GM12878 (cell line): ENCODE results near the gene RMND5A. TPM values are rescaled to one million over a fixed set of nuclear protein-coding genes. Genes with fewer than 3 reads are reported as not detected.

Experiments
- CBX5 ChIP-seq: sonication (generic); IDR thresholded peaks from 2 replicates; pipeline ENCODE4 v1.6.1; 2016; ENCODE audit warnings: low read depth, moderate library complexity, mild to moderate bottlenecking, inconsistent platforms
- IKZF1 ChIP-seq: fragments of 450-650 bp; conservative IDR thresholded peaks from 2 replicates; pipeline ENCODE4 v1.6.1; 2017; ENCODE audit warnings: antibody characterized with exemption, mild to moderate bottlenecking
- NFIC ChIP-seq: IDR thresholded peaks from 2 replicates; pipeline ENCODE4 v1.6.1; 2012; ENCODE audit warnings: low read depth, mild to moderate bottlenecking, inconsistent platforms, low read length, moderate library complexity
- PML ChIP-seq: IDR thresholded peaks from 2 replicates; pipeline ENCODE4 v1.6.1; 2012; ENCODE audit warnings: low read length, inconsistent platforms
- POU2F2 ChIP-seq: IDR thresholded peaks from 3 replicates; pipeline ENCODE4 v1.6.1; 2011; ENCODE audit warnings: low read depth, mild to moderate bottlenecking, low read length, borderline replicate concordance
- ZNF207 ChIP-seq: fragments of 450-650 bp; IDR thresholded peaks from 2 replicates; pipeline ENCODE4 v1.6.1; 2014; ENCODE audit warnings: antibody characterized with exemption, mild to moderate bottlenecking, borderline replicate concordance
- ZNF274 ChIP-seq: IDR thresholded peaks from one replicate; pipeline ENCODE4 v1.8.0; 2011; ENCODE audit not compliant: insufficient read length, insufficient read depth
- ZSCAN29 ChIP-seq: fragments of 450-650 bp; IDR thresholded peaks from 2 replicates; pipeline ENCODE4 v1.6.1; 2017; ENCODE audit warnings: mild to moderate bottlenecking, moderate library complexity
- polyA plus RNA-seq, 11 experiments: library from polyadenylated mRNA; depleted of rRNA in 4 of 11; unstranded in 6 of 11; stranded (reverse) in 5 of 11; fragments of >200 nt; fragmentation: Nextera tagmentation in 4 of 11; fragmentation: Illumina TruSeq in 1 of 11; extraction: Ambion mirVana in 4 of 11; extraction: Trizol in 1 of 11; gene quantifications; 1 replicate in 1 of 11; 2 replicates in 10 of 11; pipeline versions ENCODE4 v1.2.1 to v1.2.3, GENCODE V29; 2011 to 2016; ENCODE audit warnings: inconsistent platforms in 2 of 11, missing spikeins in 2 of 11, low read depth in 1 of 11
- total RNA-seq, 4 experiments: library from RNA; depleted of rRNA in 3 of 4; stranded (reverse); fragments of >200 nt in 3 of 4; fragmentation: Illumina TruSeq in 1 of 4; extraction: Trizol in 1 of 4; gene quantifications; 2 replicates each; pipeline versions ENCODE4 v1.2.1 to v1.2.3, GENCODE V29; 2013 to 2021
- TF ChIP-seq, protein P1 (sequence below): IDR thresholded peaks from 2 replicates; pipeline ENCODE4 v1.6.1; 2012; ENCODE audit warnings: improper control_type of control experiment, low read depth, low read length; ENCODE audit not compliant: insufficient replicate concordance
- TF ChIP-seq, protein P2 (sequence below), 3 experiments: IDR thresholded peaks in 2 of 3; conservative IDR thresholded peaks in 1 of 3; 2 replicates each; pipeline ENCODE4 v1.5.1; 2011; ENCODE audit warnings: low read depth in 3 of 3, low read length in 3 of 3, mild to moderate bottlenecking in 3 of 3, control low read depth in 2 of 3, moderate library complexity in 2 of 3, inconsistent platforms in 1 of 3, mixed read lengths in 1 of 3; ENCODE audit not compliant: control insufficient read depth in 2 of 3, insufficient read depth in 1 of 3; ENCODE audit errors: extremely low read depth in 1 of 3
- TF ChIP-seq, protein P3 (sequence below): IDR thresholded peaks from 2 replicates; pipeline ENCODE4 v1.6.1; 2011; ENCODE audit warnings: borderline replicate concordance, low read depth, mild to moderate bottlenecking, moderate library complexity, mixed read lengths, low read length; ENCODE audit not compliant: insufficient read depth; ENCODE audit errors: extremely low read length
- TF ChIP-seq, protein P4 (sequence below): IDR thresholded peaks from 2 replicates; pipeline ENCODE4 v1.6.1; 2011; ENCODE audit warnings: borderline replicate concordance, low read depth, mild to moderate bottlenecking, moderate library complexity, low read length; ENCODE audit not compliant: insufficient read depth, poor library complexity, severe bottlenecking
- TF ChIP-seq, protein P5 (sequence below): fragments of 450-650 bp; formaldehyde crosslinking; IDR thresholded peaks from 2 replicates; pipeline ENCODE4 v1.4.0; 2020; ENCODE audit warnings: mild to moderate bottlenecking, moderate library complexity

RMND5A gene
- total and polyA plus RNA-seq, 10 of the 15 experiments (the other 5 are each of a cell fraction or from before 2014, with no cell fraction given): 8.3 to 33.6 (median 23.2) TPM

DNA sequence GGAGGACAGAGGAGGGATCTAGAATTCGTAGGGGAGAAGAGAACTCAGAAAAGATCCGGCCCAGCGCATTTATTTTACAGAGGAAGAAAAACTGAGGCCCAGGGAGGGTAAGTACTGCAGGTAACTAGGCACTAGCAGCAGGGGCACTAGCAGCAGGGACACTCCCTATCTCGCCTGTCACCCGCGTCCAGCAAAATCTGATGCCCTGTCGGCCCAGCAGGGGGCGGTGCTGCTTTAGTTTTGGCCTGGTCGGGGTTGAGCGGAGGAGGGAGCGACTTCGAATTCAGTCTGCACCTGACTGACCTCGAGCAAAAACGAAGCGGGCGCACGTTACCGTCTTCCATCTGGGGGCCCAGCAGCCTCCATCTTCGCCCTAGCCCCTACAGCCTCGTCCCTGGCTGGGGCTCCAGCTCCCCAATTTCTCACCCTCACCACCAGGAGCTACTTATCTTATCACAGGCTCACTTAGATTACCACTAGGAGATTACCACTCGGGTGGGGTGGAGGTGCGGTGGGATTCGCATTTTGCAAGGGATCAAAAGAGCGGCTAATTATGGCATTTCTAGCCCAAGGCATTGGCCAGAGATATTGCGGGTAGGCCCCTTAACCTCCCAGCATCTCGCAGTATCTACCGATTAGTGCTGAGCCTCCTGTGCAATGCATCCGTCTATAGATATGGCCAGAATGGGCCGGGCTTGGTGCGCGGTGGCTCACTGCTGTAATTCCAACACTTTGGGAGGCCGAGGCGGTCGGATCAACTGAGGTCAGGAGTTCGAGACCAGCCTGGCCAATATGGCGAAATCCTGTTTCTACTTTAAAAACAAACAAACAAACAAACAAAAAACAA, 88.4 kb downstream of the RMND5A start (continued):
- TF ChIP-seq, protein P1, sequence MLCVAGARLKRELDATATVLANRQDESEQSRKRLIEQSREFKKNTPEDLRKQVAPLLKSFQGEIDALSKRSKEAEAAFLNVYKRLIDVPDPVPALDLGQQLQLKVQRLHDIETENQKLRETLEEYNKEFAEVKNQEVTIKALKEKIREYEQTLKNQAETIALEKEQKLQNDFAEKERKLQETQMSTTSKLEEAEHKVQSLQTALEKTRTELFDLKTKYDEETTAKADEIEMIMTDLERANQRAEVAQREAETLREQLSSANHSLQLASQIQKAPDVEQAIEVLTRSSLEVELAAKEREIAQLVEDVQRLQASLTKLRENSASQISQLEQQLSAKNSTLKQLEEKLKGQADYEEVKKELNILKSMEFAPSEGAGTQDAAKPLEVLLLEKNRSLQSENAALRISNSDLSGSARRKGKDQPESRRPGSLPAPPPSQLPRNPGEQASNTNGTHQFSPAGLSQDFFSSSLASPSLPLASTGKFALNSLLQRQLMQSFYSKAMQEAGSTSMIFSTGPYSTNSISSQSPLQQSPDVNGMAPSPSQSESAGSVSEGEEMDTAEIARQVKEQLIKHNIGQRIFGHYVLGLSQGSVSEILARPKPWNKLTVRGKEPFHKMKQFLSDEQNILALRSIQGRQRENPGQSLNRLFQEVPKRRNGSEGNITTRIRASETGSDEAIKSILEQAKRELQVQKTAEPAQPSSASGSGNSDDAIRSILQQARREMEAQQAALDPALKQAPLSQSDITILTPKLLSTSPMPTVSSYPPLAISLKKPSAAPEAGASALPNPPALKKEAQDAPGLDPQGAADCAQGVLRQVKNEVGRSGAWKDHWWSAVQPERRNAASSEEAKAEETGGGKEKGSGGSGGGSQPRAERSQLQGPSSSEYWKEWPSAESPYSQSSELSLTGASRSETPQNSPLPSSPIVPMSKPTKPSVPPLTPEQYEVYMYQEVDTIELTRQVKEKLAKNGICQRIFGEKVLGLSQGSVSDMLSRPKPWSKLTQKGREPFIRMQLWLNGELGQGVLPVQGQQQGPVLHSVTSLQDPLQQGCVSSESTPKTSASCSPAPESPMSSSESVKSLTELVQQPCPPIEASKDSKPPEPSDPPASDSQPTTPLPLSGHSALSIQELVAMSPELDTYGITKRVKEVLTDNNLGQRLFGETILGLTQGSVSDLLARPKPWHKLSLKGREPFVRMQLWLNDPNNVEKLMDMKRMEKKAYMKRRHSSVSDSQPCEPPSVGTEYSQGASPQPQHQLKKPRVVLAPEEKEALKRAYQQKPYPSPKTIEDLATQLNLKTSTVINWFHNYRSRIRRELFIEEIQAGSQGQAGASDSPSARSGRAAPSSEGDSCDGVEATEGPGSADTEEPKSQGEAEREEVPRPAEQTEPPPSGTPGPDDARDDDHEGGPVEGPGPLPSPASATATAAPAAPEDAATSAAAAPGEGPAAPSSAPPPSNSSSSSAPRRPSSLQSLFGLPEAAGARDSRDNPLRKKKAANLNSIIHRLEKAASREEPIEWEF: no peak
- peak; percentile 60; the same call in 1 of the 3 replicates for TF ChIP-seq POU2F2
- no peak for TF ChIP-seq PML
- TF ChIP-seq NFIC: no peak
- peak; percentile 60; the same call in 1 of the 2 replicates for TF ChIP-seq ZSCAN29
- TF ChIP-seq ZNF207: no peak
- no peak for TF ChIP-seq CBX5
- no peak for TF ChIP-seq ZNF274
- TF ChIP-seq, protein P2, sequence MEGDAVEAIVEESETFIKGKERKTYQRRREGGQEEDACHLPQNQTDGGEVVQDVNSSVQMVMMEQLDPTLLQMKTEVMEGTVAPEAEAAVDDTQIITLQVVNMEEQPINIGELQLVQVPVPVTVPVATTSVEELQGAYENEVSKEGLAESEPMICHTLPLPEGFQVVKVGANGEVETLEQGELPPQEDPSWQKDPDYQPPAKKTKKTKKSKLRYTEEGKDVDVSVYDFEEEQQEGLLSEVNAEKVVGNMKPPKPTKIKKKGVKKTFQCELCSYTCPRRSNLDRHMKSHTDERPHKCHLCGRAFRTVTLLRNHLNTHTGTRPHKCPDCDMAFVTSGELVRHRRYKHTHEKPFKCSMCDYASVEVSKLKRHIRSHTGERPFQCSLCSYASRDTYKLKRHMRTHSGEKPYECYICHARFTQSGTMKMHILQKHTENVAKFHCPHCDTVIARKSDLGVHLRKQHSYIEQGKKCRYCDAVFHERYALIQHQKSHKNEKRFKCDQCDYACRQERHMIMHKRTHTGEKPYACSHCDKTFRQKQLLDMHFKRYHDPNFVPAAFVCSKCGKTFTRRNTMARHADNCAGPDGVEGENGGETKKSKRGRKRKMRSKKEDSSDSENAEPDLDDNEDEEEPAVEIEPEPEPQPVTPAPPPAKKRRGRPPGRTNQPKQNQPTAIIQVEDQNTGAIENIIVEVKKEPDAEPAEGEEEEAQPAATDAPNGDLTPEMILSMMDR (IDR thresholded peaks at IDR 0.05 in 2 of 3, conservative IDR thresholded peaks at IDR 0.05 in 1 of 3; ENCODE audit: control insufficient read depth in 2 of 3, extremely low read depth in 1 of 3, insufficient read depth in 1 of 3, low read depth in 3 of 3, low read length in 3 of 3): peak; percentile 92 to 98 (median 92); a peak in 5 of 6 replicates
- TF ChIP-seq, protein P3, sequence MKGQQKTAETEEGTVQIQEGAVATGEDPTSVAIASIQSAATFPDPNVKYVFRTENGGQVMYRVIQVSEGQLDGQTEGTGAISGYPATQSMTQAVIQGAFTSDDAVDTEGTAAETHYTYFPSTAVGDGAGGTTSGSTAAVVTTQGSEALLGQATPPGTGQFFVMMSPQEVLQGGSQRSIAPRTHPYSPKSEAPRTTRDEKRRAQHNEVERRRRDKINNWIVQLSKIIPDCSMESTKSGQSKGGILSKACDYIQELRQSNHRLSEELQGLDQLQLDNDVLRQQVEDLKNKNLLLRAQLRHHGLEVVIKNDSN: no peak
- TF ChIP-seq, protein P4, sequence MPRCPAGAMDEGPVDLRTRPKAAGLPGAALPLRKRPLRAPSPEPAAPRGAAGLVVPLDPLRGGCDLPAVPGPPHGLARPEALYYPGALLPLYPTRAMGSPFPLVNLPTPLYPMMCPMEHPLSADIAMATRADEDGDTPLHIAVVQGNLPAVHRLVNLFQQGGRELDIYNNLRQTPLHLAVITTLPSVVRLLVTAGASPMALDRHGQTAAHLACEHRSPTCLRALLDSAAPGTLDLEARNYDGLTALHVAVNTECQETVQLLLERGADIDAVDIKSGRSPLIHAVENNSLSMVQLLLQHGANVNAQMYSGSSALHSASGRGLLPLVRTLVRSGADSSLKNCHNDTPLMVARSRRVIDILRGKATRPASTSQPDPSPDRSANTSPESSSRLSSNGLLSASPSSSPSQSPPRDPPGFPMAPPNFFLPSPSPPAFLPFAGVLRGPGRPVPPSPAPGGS: no peak
- no peak for TF ChIP-seq IKZF1
- TF ChIP-seq, protein P5, sequence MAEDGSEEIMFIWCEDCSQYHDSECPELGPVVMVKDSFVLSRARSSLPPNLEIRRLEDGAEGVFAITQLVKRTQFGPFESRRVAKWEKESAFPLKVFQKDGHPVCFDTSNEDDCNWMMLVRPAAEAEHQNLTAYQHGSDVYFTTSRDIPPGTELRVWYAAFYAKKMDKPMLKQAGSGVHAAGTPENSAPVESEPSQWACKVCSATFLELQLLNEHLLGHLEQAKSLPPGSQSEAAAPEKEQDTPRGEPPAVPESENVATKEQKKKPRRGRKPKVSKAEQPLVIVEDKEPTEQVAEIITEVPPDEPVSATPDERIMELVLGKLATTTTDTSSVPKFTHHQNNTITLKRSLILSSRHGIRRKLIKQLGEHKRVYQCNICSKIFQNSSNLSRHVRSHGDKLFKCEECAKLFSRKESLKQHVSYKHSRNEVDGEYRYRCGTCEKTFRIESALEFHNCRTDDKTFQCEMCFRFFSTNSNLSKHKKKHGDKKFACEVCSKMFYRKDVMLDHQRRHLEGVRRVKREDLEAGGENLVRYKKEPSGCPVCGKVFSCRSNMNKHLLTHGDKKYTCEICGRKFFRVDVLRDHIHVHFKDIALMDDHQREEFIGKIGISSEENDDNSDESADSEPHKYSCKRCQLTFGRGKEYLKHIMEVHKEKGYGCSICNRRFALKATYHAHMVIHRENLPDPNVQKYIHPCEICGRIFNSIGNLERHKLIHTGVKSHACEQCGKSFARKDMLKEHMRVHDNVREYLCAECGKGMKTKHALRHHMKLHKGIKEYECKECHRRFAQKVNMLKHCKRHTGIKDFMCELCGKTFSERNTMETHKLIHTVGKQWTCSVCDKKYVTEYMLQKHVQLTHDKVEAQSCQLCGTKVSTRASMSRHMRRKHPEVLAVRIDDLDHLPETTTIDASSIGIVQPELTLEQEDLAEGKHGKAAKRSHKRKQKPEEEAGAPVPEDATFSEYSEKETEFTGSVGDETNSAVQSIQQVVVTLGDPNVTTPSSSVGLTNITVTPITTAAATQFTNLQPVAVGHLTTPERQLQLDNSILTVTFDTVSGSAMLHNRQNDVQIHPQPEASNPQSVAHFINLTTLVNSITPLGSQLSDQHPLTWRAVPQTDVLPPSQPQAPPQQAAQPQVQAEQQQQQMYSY (CRISPR knock-in tag): no peak
